Measurements from ENCODE around the gene HSD11B2. TPM values are rescaled to one million over a fixed set of nuclear protein-coding genes. Genes with fewer than 3 reads are reported as not detected.

HSD11B2 gene
- polyA plus RNA-seq, 3 donors: 44.4 to 54.9 (median 45.6) TPM

GRCh38 chr16:67431775-67432505 lies 1.0 kb downstream of the HSD11B2 start:
- peak in 1 of 3 donors; percentile 43 for DNase-seq (ENCODE audit: low read depth in 3 of 3, low spot score in 2 of 3)

- DNase-seq (ENCODE audit: low read depth in 3 of 3, low spot score in 2 of 3): no peak
Measured at GRCh38 chr16:67432506-67432890, 1.6 kb downstream of the HSD11B2 start.

GRCh38 chr16:67433131-67433719 lies 2.3 kb downstream of the HSD11B2 start:
- DNase-seq (ENCODE audit: low read depth in 3 of 3, low spot score in 2 of 3): no peak

- DNase-seq (ENCODE audit: low read depth in 3 of 3, low spot score in 2 of 3): no peak
Measured at GRCh38 chr16:67435758-67436164, 4.8 kb downstream of the HSD11B2 start.

- no peak for DNase-seq (ENCODE audit: low read depth in 3 of 3, low spot score in 2 of 3)
Measured at GRCh38 chr16:67436640-67437193, 5.8 kb downstream of the HSD11B2 start.

- no peak for DNase-seq (ENCODE audit: low read depth in 3 of 3, low spot score in 2 of 3)
Measured at GRCh38 chr16:67437513-67437912, 6.6 kb downstream of the HSD11B2 start.

GRCh38 chr16:67438098-67438791 lies 7.3 kb downstream of the HSD11B2 start:
- no peak for DNase-seq (ENCODE audit: low read depth in 3 of 3, low spot score in 2 of 3)

GRCh38 chr16:67438824-67439393 lies 8.0 kb downstream of the HSD11B2 start:
- no peak for DNase-seq (ENCODE audit: low read depth in 3 of 3, low spot score in 2 of 3)

GRCh38 chr16:67441271-67441753 lies 10.4 kb downstream of the HSD11B2 start:
- no peak for DNase-seq (ENCODE audit: low read depth in 3 of 3, low spot score in 2 of 3)

- DNase-seq (ENCODE audit: low read depth in 3 of 3, low spot score in 2 of 3): no peak
Measured at GRCh38 chr16:67441907-67442306, 11.0 kb downstream of the HSD11B2 start.

- DNase-seq (ENCODE audit: low read depth in 3 of 3, low spot score in 2 of 3): no peak
Measured at GRCh38 chr16:67442581-67443255, 11.8 kb downstream of the HSD11B2 start.

- DNase-seq (ENCODE audit: low read depth in 3 of 3, low spot score in 2 of 3): no peak
Measured at GRCh38 chr16:67443265-67443664, 12.3 kb downstream of the HSD11B2 start.

- DNase-seq (ENCODE audit: low read depth in 3 of 3, low spot score in 2 of 3): no peak
Measured at GRCh38 chr16:67444259-67445125, 13.6 kb downstream of the HSD11B2 start.

GRCh38 chr16:67445126-67445426 lies 14.2 kb downstream of the HSD11B2 start:
- DNase-seq (ENCODE audit: low read depth in 3 of 3, low spot score in 2 of 3): no peak

- DNase-seq (ENCODE audit: low read depth in 3 of 3, low spot score in 2 of 3): no peak
Measured at GRCh38 chr16:67445441-67445912, 14.6 kb downstream of the HSD11B2 start.

GRCh38 chr16:67445913-67446907 lies 15.3 kb downstream of the HSD11B2 start:
- no peak for DNase-seq (ENCODE audit: low read depth in 3 of 3, low spot score in 2 of 3)

GRCh38 chr16:67446968-67447507 lies 16.1 kb downstream of the HSD11B2 start:
- DNase-seq (ENCODE audit: low read depth in 3 of 3, low spot score in 2 of 3): no peak

GRCh38 chr16:67447508-67448076 lies 16.7 kb downstream of the HSD11B2 start:
- DNase-seq (ENCODE audit: low read depth in 3 of 3, low spot score in 2 of 3): no peak

Data from right renal cortex interstitium (tissue), 3 donors.